ENCODE results near the gene DAAM2.

DAAM2 gene

DNA sequence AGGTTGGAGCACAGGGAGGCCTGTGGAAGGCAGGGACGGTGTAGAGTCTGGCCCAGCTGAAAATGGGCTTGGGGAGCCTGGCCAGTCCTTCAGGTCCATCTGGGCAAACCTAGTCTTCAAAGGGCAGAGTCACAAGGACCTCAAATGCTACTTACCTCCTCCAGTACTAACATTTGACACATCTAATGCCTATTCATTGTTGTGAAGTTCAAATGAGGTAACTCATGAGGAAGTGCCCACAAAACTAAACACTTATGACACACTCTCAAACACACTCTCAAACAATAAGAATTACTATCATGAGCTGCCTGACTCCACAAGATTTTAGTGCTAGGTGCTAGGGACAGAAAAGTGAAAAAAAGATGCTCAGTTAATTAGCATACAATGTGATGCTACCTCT lies 27.1 kb downstream of the DAAM2 start:
- DNase-seq (ENCODE audit: low read depth in 2 of 2), result no peak

- no peak for DNase-seq (ENCODE audit: low read depth in 2 of 2)
These were observed 27.5 kb downstream of the DAAM2 start for GRCh38 chr6:39819676-39820075.

- DNase-seq (ENCODE audit: low read depth in 2 of 2), result no peak
These were observed 28.4 kb downstream of the DAAM2 start for GRCh38 chr6:39820553-39820952.

DNA sequence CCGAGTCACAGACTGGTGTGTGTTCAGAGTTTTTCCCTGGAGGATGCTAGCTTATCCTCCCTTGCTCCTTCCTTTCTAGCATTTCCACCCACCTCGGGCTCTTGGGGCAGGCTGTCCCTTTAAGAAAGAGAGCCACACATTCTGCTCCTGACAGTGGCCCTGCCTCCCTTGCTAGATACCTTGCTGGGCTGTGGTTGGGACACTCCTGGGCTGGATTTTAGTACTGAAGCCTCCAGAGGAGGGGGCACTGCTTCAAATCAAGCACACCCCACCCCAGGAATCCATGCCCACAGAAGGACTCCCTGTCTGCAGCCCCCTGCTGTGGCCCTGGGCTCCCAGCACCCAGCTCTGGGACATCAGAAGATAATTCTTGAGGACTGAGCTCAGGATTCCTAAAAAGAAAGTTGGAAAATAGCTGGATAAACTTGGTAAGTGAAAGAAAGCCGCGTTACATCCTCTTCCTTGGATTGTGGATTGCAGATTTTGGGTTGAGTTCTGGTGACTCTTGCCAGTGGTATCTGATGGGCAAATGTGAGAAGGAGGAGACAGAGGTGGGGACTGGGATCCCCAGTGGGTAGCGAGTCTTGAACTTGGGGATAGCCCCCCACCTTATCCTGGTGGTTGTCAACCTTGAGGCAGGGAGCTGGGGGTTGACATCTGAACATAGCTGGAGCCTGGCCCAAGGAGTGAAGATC lies 29.0 kb downstream of the DAAM2 start:
- no peak for DNase-seq (ENCODE audit: low read depth in 2 of 2)

DNA sequence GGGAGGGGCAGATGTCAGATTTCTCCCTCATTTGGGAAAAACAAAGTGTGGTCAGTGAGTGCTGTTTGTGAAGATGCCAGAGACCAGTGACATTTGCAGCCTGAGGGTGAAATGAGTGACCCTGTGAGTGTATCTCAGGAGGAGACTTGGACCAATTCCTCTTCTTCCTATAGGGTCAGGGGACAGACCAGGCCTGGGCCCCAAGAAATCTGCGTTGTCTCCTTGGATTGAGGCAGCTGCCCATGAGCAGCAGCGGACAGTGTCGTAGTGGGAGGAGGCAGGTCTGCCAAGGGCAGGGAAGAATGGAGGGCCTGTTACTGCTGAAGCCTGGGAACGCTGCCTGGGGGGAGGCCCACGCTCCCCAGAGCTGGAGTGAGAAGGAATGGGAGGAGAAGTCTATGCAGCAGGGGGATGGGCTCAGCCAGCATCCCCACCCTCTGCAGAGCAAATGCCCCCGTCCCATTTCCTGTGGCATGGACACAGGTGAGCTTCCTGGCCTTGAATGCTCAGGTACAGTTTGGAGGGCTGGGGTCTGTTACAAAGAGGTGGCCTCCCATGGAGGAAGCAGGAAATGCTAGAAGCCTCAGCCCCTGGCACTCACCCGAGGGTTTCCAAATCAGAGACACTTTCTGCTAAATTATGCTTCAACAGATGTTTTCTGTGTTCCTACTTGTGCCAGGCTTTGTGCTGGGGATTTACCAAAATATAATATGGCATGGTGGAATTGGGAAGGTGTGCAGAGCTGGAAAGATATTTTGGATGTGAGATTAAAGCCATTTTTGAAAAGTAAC lies 29.8 kb downstream of the DAAM2 start:
- DNase-seq (ENCODE audit: low read depth in 2 of 2), result no peak

DNA sequence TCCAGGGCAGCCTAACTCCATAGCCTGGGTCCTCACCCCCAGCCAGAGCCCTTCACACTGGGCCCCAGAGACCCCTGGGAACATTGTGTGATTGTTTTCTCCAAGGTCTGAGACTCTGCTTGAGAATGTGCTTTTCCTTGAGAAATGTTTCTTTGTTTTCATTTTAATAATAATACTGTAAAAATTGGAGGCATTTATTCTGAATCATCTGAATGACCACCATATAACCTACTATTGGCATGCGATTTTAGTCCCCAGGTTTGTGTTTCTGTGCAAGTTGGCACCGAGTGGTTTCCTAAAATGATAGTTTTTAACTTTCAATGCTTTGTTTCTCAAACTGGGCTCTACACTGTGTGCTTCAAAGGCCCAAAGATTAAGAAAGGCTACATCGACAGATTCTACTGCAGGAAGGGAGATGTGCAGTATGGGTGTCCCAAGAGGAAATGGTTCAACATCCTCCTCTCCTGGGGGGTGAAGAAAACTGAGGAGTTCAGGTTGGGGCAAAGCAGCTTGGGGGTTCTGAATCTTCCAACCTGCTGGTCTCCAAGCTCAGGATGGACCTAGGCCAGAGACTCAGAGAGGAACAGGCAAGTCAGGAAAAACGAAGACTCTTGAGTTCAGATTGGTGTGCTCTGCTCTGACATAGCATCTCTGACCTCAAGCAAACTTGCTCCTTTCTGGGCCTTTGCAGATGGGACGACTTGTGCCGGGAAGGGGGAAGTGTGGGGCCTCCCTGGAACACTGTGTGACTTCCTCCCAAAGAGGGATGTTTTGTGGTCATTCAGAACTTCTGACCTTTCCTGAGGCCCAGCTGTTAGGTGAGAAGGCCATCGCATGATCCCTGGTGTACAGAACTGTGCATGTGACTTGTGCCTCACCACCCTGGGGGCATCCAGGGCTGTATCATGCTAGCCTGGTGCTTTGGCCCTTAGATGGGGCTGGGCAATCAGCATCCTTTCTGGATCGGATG lies 31.0 kb downstream of the DAAM2 start:
- DNase-seq (ENCODE audit: low read depth in 2 of 2), result no peak

GRCh38 chr6:39824030-39824926 lies 32.1 kb downstream of the DAAM2 start:
- DNase-seq (ENCODE audit: low read depth in 2 of 2), result no peak

- no peak for DNase-seq (ENCODE audit: low read depth in 2 of 2)
These were observed 37.2 kb downstream of the DAAM2 start for GRCh38 chr6:39829331-39829730.

DNA sequence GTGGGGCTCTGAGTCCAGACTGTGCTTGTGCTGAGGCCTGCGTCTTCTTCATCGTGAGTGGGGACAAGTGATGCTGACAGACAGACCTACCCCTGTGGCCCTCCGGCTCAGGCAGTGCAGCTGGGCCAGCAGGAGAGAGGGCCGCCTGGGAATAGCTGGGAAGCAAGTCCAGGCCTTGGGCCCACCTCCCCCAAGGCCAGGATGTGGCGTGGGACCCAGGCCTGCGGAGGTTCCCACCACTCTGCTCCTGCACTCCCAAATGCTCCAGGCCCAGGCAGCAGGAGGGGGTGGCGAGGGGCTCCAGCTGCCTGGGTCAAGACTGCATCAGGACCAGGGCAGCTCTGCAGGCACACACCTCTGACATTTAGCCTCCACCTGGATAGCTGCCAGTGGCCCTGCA lies 38.3 kb downstream of the DAAM2 start:
- DNase-seq (ENCODE audit: low read depth in 2 of 2), result no peak

DNA sequence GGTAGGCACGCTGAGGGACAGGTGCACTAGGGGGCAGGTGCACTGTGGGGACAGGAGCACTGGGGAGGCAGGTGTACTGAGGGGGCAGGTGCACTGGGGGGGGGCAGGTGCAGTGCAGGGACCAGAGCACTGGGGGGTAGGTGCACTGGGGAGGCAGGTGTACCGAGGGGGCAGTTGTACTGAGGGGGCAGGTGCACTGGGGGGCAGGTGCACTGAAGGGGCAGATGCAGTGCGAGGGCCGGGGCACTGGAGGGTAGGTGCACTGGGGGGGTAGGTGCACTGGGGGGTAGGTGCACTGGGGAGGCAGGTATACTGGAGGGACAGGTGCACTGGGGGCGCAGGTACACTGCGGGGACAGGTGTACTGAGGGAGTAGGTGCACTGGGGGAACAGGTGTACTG lies 39.5 kb downstream of the DAAM2 start:
- DNase-seq (ENCODE audit: low read depth in 2 of 2), result no peak

GRCh38 chr6:39834278-39834677 lies 42.1 kb downstream of the DAAM2 start:
- DNase-seq (ENCODE audit: low read depth in 2 of 2), result no peak

DNA sequence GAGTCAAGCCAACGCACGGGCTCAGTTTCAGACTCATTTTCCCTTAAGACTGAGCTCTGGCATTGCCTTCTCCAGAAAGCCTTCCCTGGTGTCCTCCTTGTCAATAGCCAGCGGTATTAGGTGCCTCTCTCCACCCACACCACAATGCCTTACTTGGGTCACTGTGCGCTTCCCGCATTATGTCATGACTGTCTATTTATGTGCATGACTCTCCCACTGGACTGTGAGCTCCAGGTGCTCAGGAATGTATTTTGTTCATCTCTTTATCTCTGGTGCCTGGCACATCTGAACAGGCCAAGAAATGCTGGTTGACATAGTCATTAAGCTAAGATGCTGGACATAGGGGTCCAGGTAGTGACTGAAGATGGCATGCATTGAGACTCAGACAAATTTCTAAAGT lies 42.7 kb downstream of the DAAM2 start:
- DNase-seq (ENCODE audit: low read depth in 2 of 2), result no peak

GRCh38 chr6:39835821-39836295 lies 43.7 kb downstream of the DAAM2 start:
- DNase-seq (ENCODE audit: low read depth in 2 of 2), result no peak

DNA sequence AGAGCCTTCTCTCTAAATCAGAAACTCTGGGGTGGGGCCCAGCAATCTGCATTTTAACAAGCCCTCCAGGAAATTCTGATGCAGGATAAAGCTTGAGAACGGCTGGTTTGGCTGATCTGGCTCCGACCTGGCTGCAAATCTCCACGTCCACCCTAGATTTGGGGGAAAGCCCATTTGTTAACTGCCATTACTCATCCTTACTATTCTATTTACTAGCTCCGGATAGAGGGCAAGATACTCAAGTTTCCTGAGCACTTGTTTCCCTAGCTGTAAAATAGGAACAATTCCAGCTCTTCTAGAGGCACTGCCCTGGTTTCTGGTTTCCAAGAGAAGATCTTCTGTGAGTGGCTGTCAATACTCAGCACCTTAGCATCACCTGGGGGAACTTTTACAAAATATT lies 44.4 kb downstream of the DAAM2 start:
- no peak for DNase-seq (ENCODE audit: low read depth in 2 of 2)

DNA sequence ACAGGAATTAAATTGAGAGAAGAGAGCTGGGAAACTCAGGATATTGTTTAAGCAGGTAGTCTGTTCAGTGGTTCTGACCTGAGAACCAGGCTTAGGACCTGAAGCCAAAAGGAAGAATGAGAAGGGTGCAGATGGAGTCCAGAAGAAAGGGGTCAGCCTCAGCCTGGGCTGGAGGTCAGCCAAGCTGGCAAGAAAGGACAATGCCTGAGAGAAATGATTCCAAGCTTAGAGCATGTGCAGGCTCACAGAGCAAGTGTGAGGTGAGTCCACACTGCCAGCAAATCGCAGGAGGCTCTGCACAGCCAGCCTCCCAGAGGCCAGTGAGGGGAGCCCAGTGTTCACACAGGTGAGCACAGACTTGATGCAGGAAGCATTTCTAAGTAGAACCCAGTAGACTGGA lies 47.3 kb downstream of the DAAM2 start:
- no peak for DNase-seq (ENCODE audit: low read depth in 2 of 2)

DNA sequence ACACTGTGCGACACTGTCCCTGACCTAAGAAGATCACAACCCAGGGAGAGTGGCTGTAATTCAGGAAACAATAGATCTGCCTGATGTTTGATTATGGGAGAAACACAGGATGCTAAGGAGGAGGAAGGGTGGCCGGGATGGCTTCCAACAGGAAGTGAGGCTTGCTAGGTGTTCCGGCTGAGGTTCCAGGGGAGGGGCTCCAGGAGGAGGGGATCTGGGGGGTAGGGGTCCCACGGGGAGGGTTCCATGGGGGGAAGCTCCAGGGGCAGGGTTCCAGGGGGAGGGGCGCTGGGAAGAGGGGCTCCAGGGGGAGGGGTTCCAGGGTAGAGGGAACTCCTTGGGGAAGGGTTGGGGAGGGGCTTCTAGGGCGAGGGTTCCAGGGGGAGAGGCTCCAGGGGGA lies 48.6 kb downstream of the DAAM2 start:
- DNase-seq (ENCODE audit: low read depth in 2 of 2), result no peak

DNA sequence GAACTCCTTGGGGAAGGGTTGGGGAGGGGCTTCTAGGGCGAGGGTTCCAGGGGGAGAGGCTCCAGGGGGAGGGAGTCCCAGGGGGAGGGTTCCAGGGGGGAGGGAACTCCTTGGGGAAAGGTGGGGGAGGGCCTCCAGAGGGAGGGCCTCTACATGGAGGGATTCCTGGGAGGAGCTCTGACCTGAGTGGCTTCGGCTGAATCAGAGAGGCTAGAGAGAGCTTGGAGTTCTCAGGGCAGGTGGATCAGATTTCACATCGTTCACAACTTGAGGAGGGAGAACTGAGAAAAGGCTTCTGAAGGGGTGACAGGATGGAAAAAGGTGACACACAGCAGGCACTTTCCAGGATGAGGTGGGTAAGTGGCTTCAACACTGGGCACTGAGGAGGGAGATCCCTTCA lies 49.1 kb downstream of the DAAM2 start:
- no peak for DNase-seq (ENCODE audit: low read depth in 2 of 2)

DNA sequence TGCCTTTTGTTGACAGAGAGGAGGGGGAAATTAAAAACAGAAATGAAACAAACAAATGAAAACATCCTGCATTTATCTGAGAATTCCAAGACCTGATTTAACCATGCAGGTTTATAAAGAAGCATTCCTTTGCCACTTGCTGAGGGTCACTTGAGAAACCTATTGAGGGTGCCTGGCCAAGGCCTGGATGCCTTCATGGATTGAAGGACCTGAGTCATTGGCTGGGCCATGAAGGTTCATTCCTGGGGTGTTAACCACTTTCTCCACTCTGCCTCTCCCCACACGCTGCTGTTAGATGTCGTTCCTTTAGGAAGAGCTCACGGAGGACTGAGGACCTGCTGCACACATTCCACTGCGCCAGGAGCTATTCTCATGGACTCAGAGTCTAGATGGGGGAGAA lies 49.7 kb downstream of the DAAM2 start:
- no peak for DNase-seq (ENCODE audit: low read depth in 2 of 2)

DNA sequence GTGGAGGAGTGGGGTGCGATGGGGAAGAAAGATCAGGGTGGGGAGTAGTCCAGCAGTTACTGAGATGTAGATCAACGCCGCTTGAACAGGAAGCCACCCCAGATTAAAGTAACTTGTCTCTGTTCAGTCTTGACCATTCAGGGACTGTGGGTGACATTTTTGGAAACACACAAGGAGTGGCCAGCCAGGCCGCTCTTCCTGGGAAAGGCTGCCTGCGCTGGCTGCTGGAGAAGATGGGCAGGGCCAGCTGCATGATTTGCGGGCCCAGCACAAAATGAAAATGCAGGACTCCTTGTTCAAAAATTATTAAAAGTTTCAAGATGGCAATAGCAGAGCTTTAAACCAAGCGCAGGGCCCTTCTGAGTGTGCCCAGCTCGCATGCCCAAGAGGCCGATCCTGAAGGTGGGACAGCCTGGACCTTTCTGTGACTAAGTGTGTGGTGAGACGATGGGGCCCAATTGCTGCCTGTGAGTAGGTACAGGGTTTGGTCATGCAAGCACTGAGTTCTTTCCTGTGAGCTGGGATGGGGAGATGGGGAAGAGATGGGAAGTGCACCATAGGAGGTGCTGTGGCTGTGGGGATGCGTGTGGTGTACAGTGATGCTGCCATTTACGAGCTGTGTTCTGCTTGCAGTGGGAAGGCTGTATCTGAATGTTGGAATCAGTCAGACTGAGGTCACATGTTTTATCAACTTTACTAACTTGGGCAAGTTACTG lies 51.3 kb downstream of the DAAM2 start:
- no peak for DNase-seq (ENCODE audit: low read depth in 2 of 2)

- no peak for DNase-seq (ENCODE audit: low read depth in 2 of 2)
These were observed 52.7 kb downstream of the DAAM2 start for GRCh38 chr6:39844866-39845265.

- no peak for DNase-seq (ENCODE audit: low read depth in 2 of 2)
These were observed 55.0 kb downstream of the DAAM2 start for GRCh38 chr6:39847221-39847620.
